NT2/D1 (cell line): ENCODE results near the gene EXOC1L.

Source experiments
- SUZ12 ChIP-seq: IDR thresholded peaks from 2 replicates; pipeline ENCODE4 v1.6.1; 2011; ENCODE audit not compliant: insufficient read length, insufficient read depth; ENCODE audit errors: extremely low read depth
- YY1 ChIP-seq: IDR thresholded peaks from 2 replicates; pipeline ENCODE4 v1.6.1; 2011; ENCODE audit not compliant: insufficient read length, insufficient read depth
- ZNF274 ChIP-seq: IDR thresholded peaks from 2 replicates; pipeline ENCODE4 v1.6.1; 2011; ENCODE audit warnings: mild to moderate bottlenecking, low read depth, low read length

DNA sequence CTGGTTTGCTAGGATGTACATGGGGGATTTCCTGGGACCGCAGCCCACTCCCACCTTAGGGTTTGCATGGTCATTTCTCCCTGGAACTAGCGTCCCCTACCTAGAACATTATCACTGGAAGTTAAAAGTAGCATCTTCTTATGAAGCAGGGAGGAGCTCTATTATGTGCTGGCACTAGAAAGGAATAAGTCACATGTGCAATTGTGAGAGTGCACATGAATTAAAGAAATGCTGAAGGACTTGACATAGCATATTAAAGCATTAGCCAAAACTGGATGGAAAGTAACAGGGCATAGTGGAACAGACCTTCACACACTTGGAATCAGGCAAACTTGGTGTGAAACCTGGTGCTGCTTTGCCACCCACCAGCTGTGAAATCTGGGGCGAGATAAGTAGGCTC, 2.7 kb downstream of the EXOC1L start:
- TF ChIP-seq YY1 (no peak), SUZ12 (no peak), ZNF274 (no peak)
